ENCODE results near the gene PHETA1.

GRCh38 chr12:111318450-111318849 is 50.4 kb downstream of the PHETA1 start:
- TF ChIP-seq GATA3 (IDR thresholded peaks at IDR 0.05; ENCODE audit: low read depth, low read length) (no peak), GATA2 (IDR thresholded peaks at IDR 0.05; ENCODE audit: low read depth, low read length) (no peak)

All from SH-SY5Y (cell line).